ENCODE measurements around the gene IGF1R.

IGF1R gene

DNA sequence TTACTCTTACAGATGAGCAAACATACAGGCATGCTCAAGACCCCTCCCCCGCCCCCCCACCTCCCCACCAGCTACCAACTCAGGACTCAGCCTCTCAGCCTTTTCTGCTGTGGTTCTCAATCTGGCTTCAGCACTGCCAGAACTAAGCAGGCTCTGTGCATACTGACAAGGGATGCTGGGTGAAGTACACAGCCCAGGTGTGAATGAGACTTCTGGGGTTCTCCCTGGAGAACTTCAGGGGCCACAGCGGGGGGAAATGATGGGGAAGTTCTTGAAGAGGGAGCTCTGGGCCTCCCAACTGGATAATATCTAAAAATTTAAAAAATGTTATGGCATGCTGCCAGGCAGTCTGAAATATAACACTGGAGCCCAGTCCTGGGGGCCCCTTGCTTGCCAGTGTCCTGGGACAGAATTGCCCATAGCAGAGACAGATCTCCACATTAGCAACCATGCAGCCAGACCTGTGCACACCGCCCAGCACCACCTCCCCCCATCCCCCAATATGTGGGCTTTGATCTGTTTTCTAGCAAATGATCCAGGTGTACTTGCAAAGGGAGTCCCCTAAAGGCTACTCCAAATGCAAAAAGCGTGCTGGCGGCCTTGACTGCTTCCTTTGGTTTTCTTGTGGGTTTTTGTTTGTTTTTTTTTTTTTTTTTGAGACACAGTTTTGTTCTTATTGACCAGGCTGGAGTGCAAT is 317.9 kb downstream of the IGF1R start:
- H3K9ac ChIP-seq (ENCODE audit: low read depth in 1 of 2, low read length in 2 of 2), result no peak overlapping the region
- H3K4me3 ChIP-seq (ENCODE audit: low read length in 2 of 2), result no peak overlapping the region
- peaks cover 0 to 6% of the 10 kb centered on the region in 2 donors for H3K9me3 ChIP-seq (ENCODE audit: control insufficient read depth in 2 of 2, low read length in 2 of 2)
- H3K4me1 ChIP-seq (ENCODE audit: control insufficient read depth in 2 of 2, insufficient read depth in 2 of 2, low read length in 2 of 2), result no peaks in the 10 kb centered on the region
- H3K36me3 ChIP-seq (ENCODE audit: control insufficient read depth in 2 of 2, insufficient read depth in 2 of 2, low read length in 2 of 2), result peaks cover 4 to 17% of the 10 kb centered on the region in 2 donors
- no peak overlapping the region for H3K27ac ChIP-seq (ENCODE audit: low read depth in 2 of 2, low read length in 2 of 2)
- peaks cover 0 to 2% of the 10 kb centered on the region in 2 donors for H3K27me3 ChIP-seq (ENCODE audit: control insufficient read depth in 2 of 2, insufficient read depth in 2 of 2, low read length in 2 of 2)

DNA sequence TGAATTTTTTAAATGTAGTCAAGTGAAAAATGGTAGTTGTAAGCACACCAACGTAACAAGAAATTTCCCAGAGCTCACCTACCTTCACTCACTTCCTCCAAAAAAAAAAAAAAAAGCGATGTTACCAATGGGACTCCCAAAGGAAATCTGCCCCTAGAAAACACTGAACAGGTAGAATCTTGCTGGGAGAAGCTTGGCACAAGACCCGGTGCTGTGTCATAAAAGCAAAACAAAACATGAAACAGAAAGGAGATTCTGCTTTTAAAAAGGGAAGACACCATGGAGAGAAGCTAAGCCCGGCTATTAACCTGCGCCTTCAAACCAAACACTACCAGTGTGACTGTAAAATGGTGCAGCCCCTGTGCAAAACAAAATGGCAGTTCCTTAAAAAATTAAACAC is 318.8 kb downstream of the IGF1R start:
- Histone ChIP-seq H3K9ac (ENCODE audit: low read depth in 1 of 2, low read length in 2 of 2) (no peak overlapping the region), H3K9me3 (ENCODE audit: control insufficient read depth in 2 of 2, low read length in 2 of 2) (peaks cover 0 to under 1% of the 10 kb centered on the region in 2 donors), H3K27ac (ENCODE audit: low read depth in 2 of 2, low read length in 2 of 2) (no peak overlapping the region), H3K4me3 (ENCODE audit: low read length in 2 of 2) (no peak overlapping the region), H3K36me3 (ENCODE audit: control insufficient read depth in 2 of 2, insufficient read depth in 2 of 2, low read length in 2 of 2) (peaks cover 0 to 9% of the 10 kb centered on the region in 2 donors), H3K27me3 (ENCODE audit: control insufficient read depth in 2 of 2, insufficient read depth in 2 of 2, low read length in 2 of 2) (peaks cover 0 to 2% of the 10 kb centered on the region in 2 donors), H3K4me1 (ENCODE audit: control insufficient read depth in 2 of 2, insufficient read depth in 2 of 2, low read length in 2 of 2) (no peaks in the 10 kb centered on the region)

DNA sequence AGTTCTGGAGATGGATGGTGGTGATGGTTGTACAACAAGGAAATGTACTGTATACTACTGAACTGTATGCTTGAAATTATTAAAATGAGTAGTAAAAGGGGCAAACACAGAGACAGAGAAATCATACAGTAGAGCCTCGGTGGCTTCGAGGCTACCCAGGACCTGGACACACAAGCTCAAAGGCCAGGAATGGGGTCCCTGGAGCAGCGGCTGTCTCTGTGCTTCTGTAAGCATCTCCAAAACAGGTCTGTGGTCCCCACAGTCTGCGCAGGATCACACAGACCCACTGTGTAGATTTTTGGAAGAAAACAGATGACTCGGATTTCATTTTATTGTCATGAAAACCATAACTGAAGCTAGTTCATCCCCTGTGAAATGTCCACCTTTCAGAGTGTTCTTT is 319.6 kb downstream of the IGF1R start:
- Histone ChIP-seq H3K9ac (ENCODE audit: low read depth in 1 of 2, low read length in 2 of 2) (no peak overlapping the region), H3K27me3 (ENCODE audit: control insufficient read depth in 2 of 2, insufficient read depth in 2 of 2, low read length in 2 of 2) (peaks cover 0 to 2% of the 10 kb centered on the region in 2 donors), H3K36me3 (ENCODE audit: control insufficient read depth in 2 of 2, insufficient read depth in 2 of 2, low read length in 2 of 2) (peaks cover 0 to 3% of the 10 kb centered on the region in 2 donors), H3K4me3 (ENCODE audit: low read length in 2 of 2) (no peak overlapping the region), H3K27ac (ENCODE audit: low read depth in 2 of 2, low read length in 2 of 2) (no peak overlapping the region), H3K4me1 (ENCODE audit: control insufficient read depth in 2 of 2, insufficient read depth in 2 of 2, low read length in 2 of 2) (no peaks in the 10 kb centered on the region), H3K9me3 (ENCODE audit: control insufficient read depth in 2 of 2, low read length in 2 of 2) (no peaks in the 10 kb centered on the region)

DNA sequence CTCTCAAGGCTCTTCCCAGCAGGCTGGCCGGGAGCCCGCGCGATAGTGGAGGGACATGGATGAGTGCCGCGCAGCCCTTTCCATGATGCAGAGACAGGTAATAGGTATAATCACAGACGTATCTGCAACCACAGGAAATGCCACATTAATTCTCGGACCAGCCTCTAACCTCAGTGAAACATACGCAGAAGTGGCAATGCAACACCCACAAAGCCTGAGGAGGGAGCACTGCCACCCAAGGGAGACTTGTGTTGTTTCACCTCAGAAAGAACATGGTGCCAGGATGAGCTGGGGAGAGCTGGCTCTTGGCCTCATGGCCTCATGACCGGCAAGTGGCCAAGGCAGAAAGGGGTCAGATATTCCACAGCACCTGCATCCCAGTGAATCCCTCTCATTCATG is 320.2 kb downstream of the IGF1R start:
- Histone ChIP-seq H3K4me1 (ENCODE audit: control insufficient read depth in 2 of 2, insufficient read depth in 2 of 2, low read length in 2 of 2) (no peaks in the 10 kb centered on the region), H3K4me3 (ENCODE audit: low read length in 2 of 2) (no peak overlapping the region), H3K27ac (ENCODE audit: low read depth in 2 of 2, low read length in 2 of 2) (no peak overlapping the region), H3K36me3 (ENCODE audit: control insufficient read depth in 2 of 2, insufficient read depth in 2 of 2, low read length in 2 of 2) (no peaks in the 10 kb centered on the region), H3K27me3 (ENCODE audit: control insufficient read depth in 2 of 2, insufficient read depth in 2 of 2, low read length in 2 of 2) (peaks cover 0 to 2% of the 10 kb centered on the region in 2 donors), H3K9me3 (ENCODE audit: control insufficient read depth in 2 of 2, low read length in 2 of 2) (no peaks in the 10 kb centered on the region), H3K9ac (ENCODE audit: low read depth in 1 of 2, low read length in 2 of 2) (no peak overlapping the region)

DNA sequence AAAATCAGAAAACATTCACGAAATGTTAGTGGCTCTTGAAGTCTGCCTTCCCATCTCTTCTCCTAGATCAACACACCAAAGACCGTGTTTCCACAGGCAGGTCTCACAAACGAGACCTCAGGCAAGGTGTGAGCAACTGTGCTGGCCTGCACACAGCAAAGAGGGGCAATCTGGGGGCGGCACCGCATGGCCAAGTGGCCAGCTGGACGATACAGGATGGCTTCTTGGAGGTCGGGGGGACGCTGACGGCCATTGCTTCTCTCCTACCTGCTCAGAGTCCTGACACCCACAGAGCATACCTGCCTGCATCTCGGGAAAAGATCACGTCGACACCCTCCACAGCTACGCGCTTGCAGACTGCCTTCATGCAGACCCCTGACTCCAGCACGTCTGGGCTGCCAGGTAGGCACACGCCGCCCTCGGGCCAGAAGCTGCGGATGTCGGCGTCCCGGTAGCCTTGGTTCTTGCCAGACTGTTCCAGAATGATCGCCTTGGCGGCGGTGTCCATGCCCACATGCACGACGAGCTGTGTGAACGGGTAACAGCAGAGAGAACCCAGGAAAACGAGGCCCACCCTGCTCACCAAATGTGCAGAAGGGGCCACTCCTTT is 320.9 kb downstream of the IGF1R start:
- no peak overlapping the region for H3K4me3 ChIP-seq (ENCODE audit: low read length in 2 of 2)
- no peaks in the 10 kb centered on the region for H3K36me3 ChIP-seq (ENCODE audit: control insufficient read depth in 2 of 2, insufficient read depth in 2 of 2, low read length in 2 of 2)
- H3K27ac ChIP-seq (ENCODE audit: low read depth in 2 of 2, low read length in 2 of 2), result no peak overlapping the region
- H3K4me1 ChIP-seq (ENCODE audit: control insufficient read depth in 2 of 2, insufficient read depth in 2 of 2, low read length in 2 of 2), result no peaks in the 10 kb centered on the region
- no peak overlapping the region for H3K9ac ChIP-seq (ENCODE audit: low read depth in 1 of 2, low read length in 2 of 2)
- no peaks in the 10 kb centered on the region for H3K9me3 ChIP-seq (ENCODE audit: control insufficient read depth in 2 of 2, low read length in 2 of 2)
- peaks cover 0 to 2% of the 10 kb centered on the region in 2 donors for H3K27me3 ChIP-seq (ENCODE audit: control insufficient read depth in 2 of 2, insufficient read depth in 2 of 2, low read length in 2 of 2)

DNA sequence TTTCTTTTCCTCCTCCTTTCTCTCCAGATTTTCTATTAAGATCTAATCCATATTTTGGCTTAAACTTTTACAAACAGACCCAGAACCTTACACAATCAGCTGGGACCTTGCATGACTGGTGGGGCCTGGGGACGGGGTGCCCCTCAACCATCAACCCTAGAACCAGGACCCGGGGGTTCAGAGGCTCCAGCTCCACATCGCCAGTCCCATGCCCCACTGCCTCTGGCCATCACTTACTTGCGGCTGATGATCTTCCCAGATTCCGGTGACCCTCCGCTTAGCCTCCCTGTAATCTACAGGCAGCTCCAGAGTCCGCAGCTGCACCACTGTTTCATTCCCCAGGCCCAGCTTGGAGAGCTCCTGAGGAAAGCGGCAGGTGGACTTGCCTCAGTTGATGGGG is 322.5 kb downstream of the IGF1R start:
- Histone ChIP-seq H3K27ac (ENCODE audit: low read depth in 2 of 2, low read length in 2 of 2) (no peak overlapping the region), H3K36me3 (ENCODE audit: control insufficient read depth in 2 of 2, insufficient read depth in 2 of 2, low read length in 2 of 2) (no peaks in the 10 kb centered on the region), H3K9me3 (ENCODE audit: control insufficient read depth in 2 of 2, low read length in 2 of 2) (no peaks in the 10 kb centered on the region), H3K9ac (ENCODE audit: low read depth in 1 of 2, low read length in 2 of 2) (no peak overlapping the region), H3K27me3 (ENCODE audit: control insufficient read depth in 2 of 2, insufficient read depth in 2 of 2, low read length in 2 of 2) (no peaks in the 10 kb centered on the region), H3K4me1 (ENCODE audit: control insufficient read depth in 2 of 2, insufficient read depth in 2 of 2, low read length in 2 of 2) (no peaks in the 10 kb centered on the region), H3K4me3 (ENCODE audit: low read length in 2 of 2) (no peak overlapping the region)

DNA sequence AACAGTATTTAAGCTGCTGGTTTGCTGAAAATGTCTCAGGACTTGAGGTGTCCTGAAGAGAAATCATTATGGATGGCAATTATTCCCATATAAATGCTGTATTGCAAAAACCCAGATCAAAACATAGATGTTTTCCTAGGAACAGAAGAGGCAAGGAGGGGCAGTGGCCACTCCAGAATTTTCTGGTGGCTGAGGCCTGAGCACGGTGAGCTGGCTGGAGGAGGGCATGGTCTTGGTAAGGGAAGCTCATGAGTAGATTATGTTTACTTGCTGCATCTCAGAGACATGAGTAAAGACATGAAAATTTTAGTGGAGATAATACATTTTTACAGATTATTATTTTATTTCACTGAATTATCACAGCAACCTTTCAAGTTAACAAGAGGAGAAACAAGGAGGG is 328.2 kb downstream of the IGF1R start:
- H3K4me3 ChIP-seq (ENCODE audit: low read length in 2 of 2), result no peak overlapping the region
- no peak overlapping the region for H3K27ac ChIP-seq (ENCODE audit: low read depth in 2 of 2, low read length in 2 of 2)
- no peak overlapping the region for H3K9ac ChIP-seq (ENCODE audit: low read depth in 1 of 2, low read length in 2 of 2)
- H3K9me3 ChIP-seq (ENCODE audit: control insufficient read depth in 2 of 2, low read length in 2 of 2), result no peaks in the 10 kb centered on the region
- H3K4me1 ChIP-seq (ENCODE audit: control insufficient read depth in 2 of 2, insufficient read depth in 2 of 2, low read length in 2 of 2), result no peaks in the 10 kb centered on the region
- H3K27me3 ChIP-seq (ENCODE audit: control insufficient read depth in 2 of 2, insufficient read depth in 2 of 2, low read length in 2 of 2), result no peaks in the 10 kb centered on the region
- H3K36me3 ChIP-seq (ENCODE audit: control insufficient read depth in 2 of 2, insufficient read depth in 2 of 2, low read length in 2 of 2), result no peaks in the 10 kb centered on the region

DNA sequence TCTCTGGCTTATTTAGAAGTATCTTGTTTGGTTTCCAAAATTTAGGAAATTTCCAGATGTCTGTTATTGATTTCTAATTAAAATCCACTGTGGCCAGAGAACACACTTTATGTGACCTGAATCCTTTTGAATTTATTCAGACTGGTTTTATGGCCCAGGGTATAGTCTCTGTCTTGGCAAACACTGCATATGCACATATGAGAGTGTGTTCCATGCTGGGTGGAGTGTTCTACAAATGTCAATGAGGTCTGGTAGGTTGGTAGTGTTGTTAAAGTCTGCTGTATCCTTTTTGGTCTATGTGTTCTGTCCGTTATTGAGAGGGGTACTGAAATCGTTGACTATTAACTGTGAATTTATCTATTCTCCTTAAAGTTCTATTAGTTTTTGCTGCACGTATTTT is 329.1 kb downstream of the IGF1R start:
- Histone ChIP-seq H3K27ac (ENCODE audit: low read depth in 2 of 2, low read length in 2 of 2) (no peak overlapping the region), H3K4me3 (ENCODE audit: low read length in 2 of 2) (no peak overlapping the region), H3K9me3 (ENCODE audit: control insufficient read depth in 2 of 2, low read length in 2 of 2) (no peaks in the 10 kb centered on the region), H3K36me3 (ENCODE audit: control insufficient read depth in 2 of 2, insufficient read depth in 2 of 2, low read length in 2 of 2) (no peaks in the 10 kb centered on the region), H3K27me3 (ENCODE audit: control insufficient read depth in 2 of 2, insufficient read depth in 2 of 2, low read length in 2 of 2) (no peaks in the 10 kb centered on the region), H3K4me1 (ENCODE audit: control insufficient read depth in 2 of 2, insufficient read depth in 2 of 2, low read length in 2 of 2) (no peaks in the 10 kb centered on the region), H3K9ac (ENCODE audit: low read depth in 1 of 2, low read length in 2 of 2) (no peak overlapping the region)

DNA sequence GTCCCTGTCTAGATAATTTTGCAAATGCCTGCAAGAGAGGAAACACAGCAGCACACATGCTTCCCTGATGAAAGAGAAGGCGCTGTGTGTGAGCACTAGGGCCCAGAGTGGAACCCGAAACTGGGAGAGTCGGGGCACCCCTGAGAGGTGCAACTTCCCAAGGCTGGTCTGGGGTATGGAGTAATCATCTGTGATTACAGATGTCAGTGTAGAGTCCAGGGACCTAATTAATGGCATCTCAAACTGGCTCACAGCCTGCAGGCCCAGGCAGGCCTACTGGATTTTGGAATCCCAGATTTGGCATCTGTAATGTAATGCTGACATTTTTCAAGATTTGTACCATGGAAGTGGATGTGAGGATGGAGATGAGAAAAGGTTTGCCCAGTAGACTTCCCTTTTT is 329.8 kb downstream of the IGF1R start:
- Histone ChIP-seq H3K4me1 (ENCODE audit: control insufficient read depth in 2 of 2, insufficient read depth in 2 of 2, low read length in 2 of 2) (peaks cover 0 to under 1% of the 10 kb centered on the region in 2 donors), H3K36me3 (ENCODE audit: control insufficient read depth in 2 of 2, insufficient read depth in 2 of 2, low read length in 2 of 2) (no peaks in the 10 kb centered on the region), H3K27ac (ENCODE audit: low read depth in 2 of 2, low read length in 2 of 2) (no peak overlapping the region), H3K4me3 (ENCODE audit: low read length in 2 of 2) (no peak overlapping the region), H3K27me3 (ENCODE audit: control insufficient read depth in 2 of 2, insufficient read depth in 2 of 2, low read length in 2 of 2) (no peaks in the 10 kb centered on the region), H3K9me3 (ENCODE audit: control insufficient read depth in 2 of 2, low read length in 2 of 2) (no peaks in the 10 kb centered on the region), H3K9ac (ENCODE audit: low read depth in 1 of 2, low read length in 2 of 2) (no peak overlapping the region)

DNA sequence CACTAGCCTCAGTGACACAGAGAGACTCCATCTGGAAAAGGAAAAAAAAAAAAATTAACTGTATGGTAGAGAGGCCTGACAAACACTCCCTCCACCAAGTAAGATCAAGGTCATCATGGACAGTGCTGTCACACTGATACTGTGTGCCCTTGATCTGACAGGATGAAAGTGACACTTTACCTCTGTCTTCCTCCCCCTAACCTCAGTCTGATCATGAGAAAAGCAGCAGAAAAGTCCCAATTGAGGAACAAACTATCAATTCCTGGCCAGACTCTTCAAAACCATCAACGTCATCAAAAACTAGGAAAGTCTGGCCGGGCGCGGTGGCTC is 332.5 kb downstream of the IGF1R start:
- Histone ChIP-seq H3K4me1 (ENCODE audit: control insufficient read depth in 2 of 2, insufficient read depth in 2 of 2, low read length in 2 of 2) (peaks cover 0 to 4% of the 10 kb centered on the region in 2 donors), H3K9ac (ENCODE audit: low read depth in 1 of 2, low read length in 2 of 2) (no peak overlapping the region), H3K36me3 (ENCODE audit: control insufficient read depth in 2 of 2, insufficient read depth in 2 of 2, low read length in 2 of 2) (no peaks in the 10 kb centered on the region), H3K27ac (ENCODE audit: low read depth in 2 of 2, low read length in 2 of 2) (no peak overlapping the region), H3K27me3 (ENCODE audit: control insufficient read depth in 2 of 2, insufficient read depth in 2 of 2, low read length in 2 of 2) (no peaks in the 10 kb centered on the region), H3K4me3 (ENCODE audit: low read length in 2 of 2) (no peak overlapping the region), H3K9me3 (ENCODE audit: control insufficient read depth in 2 of 2, low read length in 2 of 2) (no peaks in the 10 kb centered on the region)

Measured in mucosa of rectum (tissue), 2 donors.